SK-N-SH (cell line): ENCODE data around the gene CMYA5. TPM values are rescaled to one million over a fixed set of nuclear protein-coding genes. Genes with fewer than 3 reads are reported as not detected.

Source experiments
- CTCF ChIA-PET: fragments of 300-600, 350-600 bp; formaldehyde crosslinking; extraction: SDS; loops from one replicate; lab custom pipeline; 2021; lab: Yijun Ruan, JAX
- POLR2A ChIA-PET: fragments of 350-600 bp; sonication (Branson Sonifier 250); formaldehyde crosslinking; extraction: SDS; loops from one replicate; lab custom pipeline; 2020; ENCODE audit warnings: antibody characterized with exemption, inconsistent platforms; lab: Yijun Ruan, JAX
- DNase-seq: peaks from one replicate; pipeline ENCODE4 v3.0.0; 2012
- H2AFZ ChIP-seq: fragments of 200-600 bp; sonication (generic); 2 replicates; pipeline ENCODE4 v1.8.1; 2016; ENCODE audit warnings: antibody characterized with exemption, mild to moderate bottlenecking, low read depth
- H3F3A ChIP-seq: fragments of 200-600 bp; sonication (generic); replicated peaks from 2 replicates; pipeline ENCODE3; 2016; ENCODE audit warnings: antibody characterized with exemption, mild to moderate bottlenecking; ENCODE audit not compliant: insufficient read depth
- H3K27ac ChIP-seq, 2 experiments: fragments of 200-500 bp in 1 of 2; fragments of 200-600 bp in 1 of 2; sonication (Bioruptor generic) in 1 of 2; sonication (generic), shearing (Covaris generic) in 1 of 2; 2 replicates each; pipeline versions ENCODE4 v1.5.1 to v1.6.1; 2014 to 2016; ENCODE audit warnings: low read depth in 2 of 2, inconsistent platforms in 1 of 2, low read length in 1 of 2, mild to moderate bottlenecking in 1 of 2, mixed read lengths in 1 of 2
- H3K27me3 ChIP-seq: fragments of 200-600 bp; sonication (generic), shearing (Covaris generic); 2 replicates; pipeline ENCODE4 v1.6.1; 2016; ENCODE audit warnings: mixed run types; ENCODE audit not compliant: insufficient read depth
- H3K36me3 ChIP-seq, 2 experiments: fragments of 200-500 bp in 1 of 2; fragments of 200-600 bp in 1 of 2; sonication (Bioruptor generic) in 1 of 2; sonication (generic) in 1 of 2; replicated peaks in 1 of 2; 2 replicates each; pipeline versions ENCODE3 to v1.5.1; 2014 to 2016; ENCODE audit warnings: low read length in 1 of 2, mild to moderate bottlenecking in 1 of 2; ENCODE audit not compliant: insufficient read depth in 2 of 2, control insufficient read depth in 1 of 2
- H3K4me1 ChIP-seq, 2 experiments: fragments of 200-500 bp in 1 of 2; fragments of 200-600 bp in 1 of 2; sonication (Bioruptor generic) in 1 of 2; sonication (generic), shearing (Covaris generic) in 1 of 2; 2 replicates each; pipeline versions ENCODE4 v1.5.1 to v1.6.1; 2014 to 2016; ENCODE audit warnings: low read depth in 1 of 2, low read length in 1 of 2, mixed run types in 1 of 2; ENCODE audit not compliant: insufficient read depth in 2 of 2, control insufficient read depth in 1 of 2
- H3K4me2 ChIP-seq: fragments of 200-600 bp; sonication (generic), shearing (Covaris generic); 2 replicates; pipeline ENCODE4 v1.6.1; 2017; ENCODE audit warnings: mixed run types
- H3K4me3 ChIP-seq, 2 experiments: fragments of 200-500 bp in 1 of 2; fragments of 200-600 bp in 1 of 2; sonication (Bioruptor generic) in 1 of 2; sonication (generic), shearing (Covaris generic) in 1 of 2; 2 replicates each; pipeline versions ENCODE4 v1.5.1 to v1.8.1; 2014 to 2016; ENCODE audit warnings: low read depth in 2 of 2, inconsistent platforms in 1 of 2, low read length in 1 of 2, mild to moderate bottlenecking in 1 of 2, mixed read lengths in 1 of 2, moderate library complexity in 1 of 2
- H3K79me2 ChIP-seq: fragments of 200-600 bp; sonication (generic); 2 replicates; pipeline ENCODE4 v1.8.1; 2017; ENCODE audit warnings: mild to moderate bottlenecking; ENCODE audit not compliant: insufficient read depth
- H3K9ac ChIP-seq: fragments of 200-600 bp; sonication (generic); 2 replicates; pipeline ENCODE4 v1.6.1; 2017; ENCODE audit warnings: mixed run types
- H3K9me2 ChIP-seq: fragments of 200-600 bp; sonication (generic); 2 replicates; pipeline ENCODE4 v1.6.1; 2017; ENCODE audit warnings: mixed run types
- H3K9me3 ChIP-seq: fragments of 200-600 bp; sonication (generic); 2 replicates; pipeline ENCODE4 v1.6.1; 2017; ENCODE audit warnings: mixed run types, mild to moderate bottlenecking, moderate library complexity
- H4K20me1 ChIP-seq: fragments of 200-600 bp; sonication (generic); 2 replicates; pipeline ENCODE4 v1.6.1; 2017; ENCODE audit warnings: mild to moderate bottlenecking, mixed run types; ENCODE audit not compliant: insufficient read depth
- ELF1 ChIP-seq: IDR thresholded peaks from 2 replicates; pipeline ENCODE4 v1.4.0; 2012
- FOXM1 ChIP-seq: IDR thresholded peaks from 2 replicates; pipeline ENCODE4 v1.4.0; 2012; ENCODE audit warnings: low read depth, mild to moderate bottlenecking
- GABPA ChIP-seq: IDR thresholded peaks from 2 replicates; pipeline ENCODE4 v1.4.0; 2012; ENCODE audit warnings: low read depth, mild to moderate bottlenecking
- IRF3 ChIP-seq: fragments of 150-350 bp; IDR thresholded peaks from 2 replicates; pipeline ENCODE4 v1.6.1; 2016; ENCODE audit warnings: mild to moderate bottlenecking, low read depth, low read length
- JUND ChIP-seq: IDR thresholded peaks from 2 replicates; pipeline ENCODE4 v1.4.0; 2012
- MXI1 ChIP-seq: IDR thresholded peaks from 2 replicates; pipeline ENCODE4 v1.6.1; 2012; ENCODE audit warnings: mild to moderate bottlenecking, low read depth, low read length, improper control_type of control experiment
- NFIC ChIP-seq: IDR thresholded peaks from 2 replicates; pipeline ENCODE4 v1.4.0; 2012; ENCODE audit warnings: borderline replicate concordance
- NRF1 ChIP-seq: IDR thresholded peaks from 2 replicates; pipeline ENCODE4 v1.6.1; 2012; ENCODE audit warnings: low read depth, mild to moderate bottlenecking, low read length
- POLR2AphosphoS5 ChIP-seq: IDR thresholded peaks from 2 replicates; pipeline ENCODE4 v1.6.1; 2012; ENCODE audit warnings: low read depth, low read length
- RAD21 ChIP-seq: IDR thresholded peaks from 2 replicates; pipeline ENCODE4 v1.6.1; 2012; ENCODE audit warnings: mild to moderate bottlenecking, low read length
- RCOR1 ChIP-seq: fragments of 150-350 bp; IDR thresholded peaks from 2 replicates; pipeline ENCODE4 v1.6.1; 2017; ENCODE audit warnings: antibody characterized with exemption, low read length
- RXRA ChIP-seq: IDR thresholded peaks from 2 replicates; pipeline ENCODE4 v1.4.0; 2012; ENCODE audit warnings: low read depth, mild to moderate bottlenecking, borderline replicate concordance
- SIN3A ChIP-seq: IDR thresholded peaks from 2 replicates; pipeline ENCODE4 v1.6.1; 2012; ENCODE audit warnings: low read depth, mild to moderate bottlenecking, low read length, moderate library complexity, borderline replicate concordance
- SMC3 ChIP-seq: IDR thresholded peaks from 2 replicates; pipeline ENCODE4 v1.6.1; 2012; ENCODE audit warnings: low read depth, low read length, improper control_type of control experiment
- TAF1 ChIP-seq: IDR thresholded peaks from 2 replicates; pipeline ENCODE4 v1.6.1; 2012; ENCODE audit warnings: low read depth, mild to moderate bottlenecking, low read length, moderate library complexity, borderline replicate concordance
- TCF12 ChIP-seq: IDR thresholded peaks from 2 replicates; pipeline ENCODE4 v1.4.0; 2012
- TEAD4 ChIP-seq: IDR thresholded peaks from 2 replicates; pipeline ENCODE4 v1.4.0; 2012; ENCODE audit warnings: mild to moderate bottlenecking, borderline replicate concordance; ENCODE audit not compliant: insufficient read depth
- USF2 ChIP-seq: fragments of 150-350 bp; IDR thresholded peaks from 2 replicates; pipeline ENCODE4 v1.6.1; 2017; ENCODE audit warnings: antibody characterized with exemption, low read length, low read depth, borderline replicate concordance
- WGBS: methylation state at CpG from one replicate; pipeline ENCODE4 v1.1.6; 2017; ENCODE audit warnings: low lambda C conversion rate; 5-methylcytosine and 5-hydroxymethylcytosine counted together
- polyA plus RNA-seq, 3 experiments: library from polyadenylated mRNA; depleted of rRNA; stranded (reverse); fragments of >200 nt; gene quantifications; 2 replicates each; pipeline ENCODE4 v1.2.3, GENCODE V29; 2012

CMYA5 gene
- polyA plus RNA-seq, 1 of the 3 experiments (the other 2 are of a cell fraction): 0.12 TPM

GRCh38 chr5:79640571-79641055 is 49.0 kb upstream of the CMYA5 start:
- WGBS: 97% methylated on average over 4 of the region's 4 CpGs
- H3K9ac ChIP-seq: no peak overlapping the region
- CTCF ChIA-PET: interaction anchor here (1.4 kb wide), 1 partner anchor 24 kb away, joined by 3 read pairs; no protein-coding TSS in a partner anchor
- no peaks in the 10 kb centered on the region for H3K9me2 ChIP-seq
- no peak overlapping the region for H3K4me2 ChIP-seq
- H3K27ac ChIP-seq: no peak overlapping the region
- no peak overlapping the region for H3K4me3 ChIP-seq
- H3K36me3 ChIP-seq: peaks cover 61 to 78% of the 10 kb centered on the region in 2 experiments
- H3K27me3 ChIP-seq: no peaks in the 10 kb centered on the region
- no peak for TF ChIP-seq RCOR1
- TF ChIP-seq RAD21: no peak
- no peak for TF ChIP-seq FOXM1
- no peak for TF ChIP-seq JUND
- no peak for TF ChIP-seq TCF12
- TF ChIP-seq GABPA: no peak
- TF ChIP-seq RXRA: no peak
- TF ChIP-seq ELF1: no peak
- DNase-seq: no peak
- H3K4me1 ChIP-seq: no peaks in the 10 kb centered on the region; a peak in 1 of 4 replicates
- no peaks in the 10 kb centered on the region for H4K20me1 ChIP-seq
- H3F3A ChIP-seq: peaks cover 4% of the 10 kb centered on the region
- peaks cover 41% of the 10 kb centered on the region for H3K79me2 ChIP-seq
- POLR2A ChIA-PET: no interaction called here
- no peak overlapping the region for H2AFZ ChIP-seq
- no peaks in the 10 kb centered on the region for H3K9me3 ChIP-seq

GRCh38 chr5:79641414-79641813 is 48.2 kb upstream of the CMYA5 start:
- peaks cover 33% of the 10 kb centered on the region for H3K79me2 ChIP-seq
- H3K36me3 ChIP-seq: peaks cover 69 to 80% of the 10 kb centered on the region in 2 experiments
- H2AFZ ChIP-seq: no peak overlapping the region
- H3K27ac ChIP-seq: no peak overlapping the region
- no peak overlapping the region for H3K9ac ChIP-seq
- no peaks in the 10 kb centered on the region for H3K9me3 ChIP-seq
- no peaks in the 10 kb centered on the region; a peak in 1 of 4 replicates for H3K4me1 ChIP-seq
- no peaks in the 10 kb centered on the region for H4K20me1 ChIP-seq
- no peak overlapping the region for H3K4me3 ChIP-seq
- ChIA-PET POLR2A (no interaction called here), CTCF (interaction anchor here (1.4 kb wide), 1 partner anchor 24 kb away, joined by 3 read pairs; no protein-coding TSS in a partner anchor)
- TF ChIP-seq USF2: no peak
- no peak for TF ChIP-seq SMC3
- no peak for TF ChIP-seq TAF1
- no peak for TF ChIP-seq NFIC
- no peak for TF ChIP-seq IRF3
- no peak for TF ChIP-seq POLR2AphosphoS5
- TF ChIP-seq SIN3A: no peak
- TF ChIP-seq NRF1: no peak
- TF ChIP-seq MXI1: no peak
- TF ChIP-seq RXRA: no peak
- no peak for TF ChIP-seq ELF1
- TF ChIP-seq TEAD4: no peak
- TF ChIP-seq FOXM1: no peak
- no peak for TF ChIP-seq JUND
- no peak for DNase-seq
- H3F3A ChIP-seq: peaks cover 4% of the 10 kb centered on the region
- H3K9me2 ChIP-seq: no peaks in the 10 kb centered on the region
- no peak overlapping the region for H3K4me2 ChIP-seq
- 95% methylated on average over 1 of the region's 1 CpG for WGBS
- no peaks in the 10 kb centered on the region for H3K27me3 ChIP-seq
